IPS-20b (cell line): ENCODE measurements around the gene CGN.

ENCODE experiments used
- H3K27ac ChIP-seq: one replicate; pipeline ENCODE4 v1.5.1; 2013; ENCODE audit warnings: low read length
- H3K27me3 ChIP-seq: 2 replicates; pipeline ENCODE4 v1.6.1; 2013; ENCODE audit warnings: mild to moderate bottlenecking, low read length, inconsistent platforms; ENCODE audit not compliant: insufficient read depth
- H3K36me3 ChIP-seq: 2 replicates; pipeline ENCODE4 v1.6.1; 2013; ENCODE audit warnings: low read depth, mild to moderate bottlenecking, inconsistent platforms, low read length, moderate library complexity; ENCODE audit not compliant: insufficient read depth
- H3K4me1 ChIP-seq: 2 replicates; pipeline ENCODE4 v1.6.1; 2013; ENCODE audit warnings: mild to moderate bottlenecking, control low read depth, inconsistent platforms, low read length, moderate library complexity; ENCODE audit not compliant: insufficient read depth
- H3K4me3 ChIP-seq: 2 replicates; pipeline ENCODE4 v1.5.1; 2013; ENCODE audit warnings: mild to moderate bottlenecking, low read length, inconsistent platforms
- H3K9ac ChIP-seq: 2 replicates; pipeline ENCODE4 v1.6.1; 2013; ENCODE audit warnings: low read depth, mild to moderate bottlenecking, inconsistent platforms, low read length, moderate library complexity
- H3K9me3 ChIP-seq: 2 replicates; pipeline ENCODE4 v1.6.1; 2013; ENCODE audit warnings: mild to moderate bottlenecking, low read depth, low read length, inconsistent platforms; ENCODE audit not compliant: insufficient read depth

Gene CGN

DNA sequence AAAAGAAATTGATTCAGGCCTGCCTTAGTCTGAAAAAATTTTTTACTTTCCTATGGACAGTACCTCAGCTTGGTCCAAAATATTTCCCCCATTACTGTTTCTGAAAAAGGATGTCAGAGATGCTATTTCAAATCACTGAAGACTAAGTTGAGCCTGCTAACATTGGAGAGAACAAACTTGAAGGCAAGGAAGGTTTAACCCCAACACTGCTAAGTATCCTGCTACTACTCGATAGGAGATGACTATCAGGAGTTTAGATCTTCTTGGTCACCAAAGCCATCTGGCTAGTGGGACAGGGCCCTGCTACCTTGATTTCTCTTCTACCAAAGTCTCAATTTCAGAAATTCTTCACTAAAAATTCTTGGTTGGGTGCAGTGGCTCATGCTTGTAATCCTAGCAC, 29.2 kb upstream of the CGN start:
- H3K4me3 ChIP-seq: no peak overlapping the region
- H3K27ac ChIP-seq: no peak overlapping the region
- H3K9ac ChIP-seq: no peak overlapping the region
- H3K36me3 ChIP-seq: no peaks in the 10 kb centered on the region
- H3K9me3 ChIP-seq: no peaks in the 10 kb centered on the region
- H3K27me3 ChIP-seq: no peaks in the 10 kb centered on the region
- H3K4me1 ChIP-seq: no peaks in the 10 kb centered on the region

DNA sequence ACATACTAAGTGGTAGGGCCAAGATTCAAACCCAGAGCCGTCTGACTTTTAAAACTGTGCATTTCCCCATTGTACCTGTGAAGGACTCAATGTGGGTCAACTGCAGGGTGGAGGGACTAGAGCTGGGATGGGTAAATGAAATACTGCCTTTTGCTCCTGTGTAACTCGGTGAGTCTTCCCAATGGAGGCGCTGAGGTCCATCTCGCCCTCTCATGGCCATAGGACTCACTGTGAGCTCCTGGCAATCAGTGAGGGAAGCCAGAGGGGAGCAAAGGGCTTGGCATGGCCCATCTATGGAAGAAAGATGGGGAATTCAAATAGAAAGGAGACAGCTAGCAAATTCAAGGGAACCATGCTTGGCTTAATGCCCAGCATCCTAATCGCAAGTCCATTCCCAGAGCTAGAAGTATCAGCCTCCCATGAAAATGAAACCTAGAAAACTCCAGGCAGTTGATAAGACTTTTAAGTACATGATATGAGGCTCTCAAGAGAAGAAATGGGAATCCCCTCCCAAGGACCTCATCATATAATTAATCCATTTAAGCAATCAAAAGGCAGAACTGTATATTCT, 25.4 kb upstream of the CGN start:
- H3K4me1 ChIP-seq: no peaks in the 10 kb centered on the region
- no peak overlapping the region for H3K4me3 ChIP-seq
- no peak overlapping the region for H3K9ac ChIP-seq
- H3K27ac ChIP-seq: no peak overlapping the region
- H3K9me3 ChIP-seq: no peaks in the 10 kb centered on the region
- H3K27me3 ChIP-seq: no peaks in the 10 kb centered on the region
- H3K36me3 ChIP-seq: no peaks in the 10 kb centered on the region

DNA sequence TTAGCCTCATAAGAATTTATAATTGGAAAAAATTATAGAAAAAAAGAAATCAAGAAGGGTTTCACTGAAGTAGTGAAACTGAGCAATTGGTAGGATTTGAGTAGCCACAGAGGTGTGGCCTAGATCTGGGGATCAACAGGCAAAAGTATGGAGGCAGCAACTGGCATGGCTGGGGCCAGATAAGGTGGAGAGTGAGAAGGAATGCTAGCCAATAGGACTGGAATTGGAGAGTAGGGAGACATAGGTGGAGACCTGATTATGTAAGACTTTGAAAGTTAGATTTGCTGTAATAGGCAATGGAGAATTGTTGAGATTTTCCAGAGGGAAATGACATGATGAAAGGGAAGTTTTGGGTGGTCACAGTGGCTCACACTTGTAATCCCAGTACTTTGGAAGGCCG, 24.6 kb upstream of the CGN start:
- Histone ChIP-seq H3K9me3 (no peaks in the 10 kb centered on the region), H3K4me3 (no peak overlapping the region), H3K27me3 (no peaks in the 10 kb centered on the region), H3K9ac (no peak overlapping the region), H3K36me3 (no peaks in the 10 kb centered on the region), H3K27ac (no peak overlapping the region), H3K4me1 (no peaks in the 10 kb centered on the region)

DNA sequence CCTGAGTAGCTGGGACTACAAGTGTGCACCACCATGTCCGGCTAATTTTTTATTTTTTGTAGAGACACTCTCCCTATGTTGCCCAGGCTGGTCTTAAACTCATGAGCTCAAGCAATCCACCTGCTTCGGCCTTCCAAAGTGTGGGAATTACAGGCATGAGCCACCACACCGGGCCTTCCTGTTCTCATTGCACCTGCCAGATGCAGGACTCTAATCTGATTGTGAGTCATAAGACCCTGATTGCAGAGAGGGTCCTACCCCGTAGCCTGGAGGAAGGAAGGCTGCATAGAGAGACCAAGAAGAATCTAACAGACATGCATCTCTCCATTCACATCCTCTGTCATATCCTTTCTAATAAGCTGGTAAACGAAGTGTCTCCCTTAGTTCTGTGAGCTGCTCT, 19.5 kb upstream of the CGN start:
- Histone ChIP-seq H3K36me3 (no peaks in the 10 kb centered on the region), H3K4me1 (no peaks in the 10 kb centered on the region), H3K9ac (no peak overlapping the region), H3K27me3 (no peaks in the 10 kb centered on the region), H3K27ac (no peak overlapping the region), H3K4me3 (no peak overlapping the region), H3K9me3 (no peaks in the 10 kb centered on the region)

- no peaks in the 10 kb centered on the region for H3K27me3 ChIP-seq
- H3K9ac ChIP-seq: no peak overlapping the region
- H3K4me1 ChIP-seq: no peaks in the 10 kb centered on the region
- no peaks in the 10 kb centered on the region for H3K9me3 ChIP-seq
- no peak overlapping the region for H3K27ac ChIP-seq
- H3K4me3 ChIP-seq: no peak overlapping the region
- H3K36me3 ChIP-seq: no peaks in the 10 kb centered on the region
These were observed 19.1 kb upstream of the CGN start for GRCh38 chr1:151492120-151492519.

- Histone ChIP-seq H3K27ac (no peak overlapping the region), H3K4me1 (no peaks in the 10 kb centered on the region), H3K4me3 (no peak overlapping the region), H3K9ac (no peak overlapping the region), H3K9me3 (no peaks in the 10 kb centered on the region), H3K27me3 (no peaks in the 10 kb centered on the region), H3K36me3 (no peaks in the 10 kb centered on the region)
These were observed 18.1 kb upstream of the CGN start for GRCh38 chr1:151493042-151493441.

DNA sequence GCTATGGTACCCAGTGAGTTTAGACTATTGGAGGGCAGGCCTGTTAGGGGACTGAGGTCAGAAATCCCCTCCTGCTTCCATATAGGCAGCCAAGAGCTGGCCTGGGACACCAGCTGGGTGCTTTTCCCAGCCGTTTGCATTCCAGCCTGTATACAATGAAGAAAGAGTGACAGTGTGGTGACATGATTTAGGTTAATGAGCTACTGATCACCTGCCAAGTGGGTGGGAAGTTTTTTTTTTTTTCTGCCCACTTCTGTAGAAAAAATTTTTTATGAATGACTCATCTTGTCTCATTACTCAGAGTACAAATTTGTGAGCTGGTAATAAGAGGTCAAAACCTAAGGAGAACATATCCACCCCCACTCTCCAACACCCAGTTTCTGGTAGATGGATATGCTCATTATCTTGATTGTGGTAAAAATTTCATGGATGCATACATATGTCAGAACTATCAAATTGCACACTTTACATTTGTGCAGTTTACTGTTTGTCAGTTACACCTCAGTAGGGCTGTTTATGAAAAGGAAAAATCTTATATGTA, 16.4 kb upstream of the CGN start:
- H3K27ac ChIP-seq: no peak overlapping the region
- no peaks in the 10 kb centered on the region for H3K36me3 ChIP-seq
- H3K4me3 ChIP-seq: no peak overlapping the region
- no peaks in the 10 kb centered on the region; the same call in 1 of the 2 replicates for H3K27me3 ChIP-seq
- no peaks in the 10 kb centered on the region for H3K4me1 ChIP-seq
- no peaks in the 10 kb centered on the region for H3K9me3 ChIP-seq
- no peak overlapping the region for H3K9ac ChIP-seq

DNA sequence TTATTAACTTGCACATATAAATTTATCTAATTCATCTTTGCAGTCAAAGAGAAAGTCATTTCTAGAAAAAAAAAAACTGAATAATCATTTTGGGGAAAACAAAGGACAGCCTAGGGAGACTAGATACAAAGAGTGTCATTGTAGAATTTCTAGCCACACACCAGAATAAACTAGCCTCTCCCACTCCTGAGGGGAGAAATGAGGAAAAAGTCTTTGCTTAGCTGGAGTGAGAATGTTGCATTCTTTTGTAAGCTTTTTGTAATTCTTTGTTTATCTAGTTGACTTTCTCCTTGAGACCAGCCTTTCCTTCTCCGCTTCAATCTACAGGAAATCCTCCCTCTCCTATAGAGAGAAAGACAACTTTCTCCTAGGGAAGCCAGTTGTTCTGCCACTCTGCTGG, 15.9 kb upstream of the CGN start:
- no peak overlapping the region for H3K9ac ChIP-seq
- H3K9me3 ChIP-seq: no peaks in the 10 kb centered on the region
- H3K4me3 ChIP-seq: no peak overlapping the region
- no peaks in the 10 kb centered on the region for H3K4me1 ChIP-seq
- H3K36me3 ChIP-seq: no peaks in the 10 kb centered on the region
- no peaks in the 10 kb centered on the region; the same call in 1 of the 2 replicates for H3K27me3 ChIP-seq
- no peak overlapping the region for H3K27ac ChIP-seq

- no peaks in the 10 kb centered on the region for H3K36me3 ChIP-seq
- H3K27me3 ChIP-seq: no peaks in the 10 kb centered on the region; the same call in 1 of the 2 replicates
- no peak overlapping the region for H3K4me3 ChIP-seq
- no peak overlapping the region for H3K9ac ChIP-seq
- H3K4me1 ChIP-seq: no peaks in the 10 kb centered on the region
- H3K27ac ChIP-seq: no peak overlapping the region
- no peaks in the 10 kb centered on the region for H3K9me3 ChIP-seq
These were observed 11.8 kb upstream of the CGN start for GRCh38 chr1:151499365-151499764.

- Histone ChIP-seq H3K4me1 (no peaks in the 10 kb centered on the region), H3K9ac (no peak overlapping the region), H3K4me3 (no peak overlapping the region), H3K9me3 (no peaks in the 10 kb centered on the region), H3K36me3 (no peaks in the 10 kb centered on the region), H3K27me3 (no peaks in the 10 kb centered on the region; the same call in 1 of the 2 replicates), H3K27ac (no peak overlapping the region)
These were observed 11.3 kb upstream of the CGN start for GRCh38 chr1:151499930-151500329.

- H3K9ac ChIP-seq: no peak overlapping the region
These were observed 9.7 kb upstream of the CGN start for GRCh38 chr1:151501474-151501873.

DNA sequence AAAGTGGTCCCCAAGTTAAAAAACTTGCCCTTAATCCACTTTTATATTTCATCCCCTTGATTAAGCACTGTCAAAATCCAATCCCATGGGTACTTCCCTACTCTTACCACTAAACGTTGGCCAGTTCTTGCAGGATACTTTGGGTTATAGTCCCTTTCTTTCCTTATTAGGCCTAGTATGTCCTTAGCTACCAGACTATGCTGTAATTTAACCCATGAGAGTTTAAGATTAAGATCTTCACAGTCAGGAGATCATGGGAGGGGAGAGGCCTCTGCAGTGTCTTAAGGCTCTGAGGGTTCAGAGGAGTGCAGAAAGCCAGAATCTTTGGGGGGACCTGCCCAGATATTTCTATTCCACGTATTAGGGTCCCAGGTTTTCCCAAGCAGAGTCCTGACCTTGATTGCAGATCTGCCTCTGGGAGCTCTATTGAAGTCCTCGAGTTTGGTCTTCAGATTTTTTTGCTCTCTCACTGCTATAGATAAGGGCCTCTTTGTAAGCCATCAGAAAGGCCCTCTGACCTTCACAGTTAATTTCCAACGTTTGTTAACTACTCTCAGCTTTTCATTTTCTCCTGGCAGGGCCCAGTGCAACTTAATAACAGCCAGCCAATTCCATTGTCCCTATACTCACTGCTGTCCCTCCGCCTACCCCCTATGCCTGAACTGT, 9.0 kb upstream of the CGN start:
- Histone ChIP-seq H3K27me3 (no peaks in the 10 kb centered on the region; the same call in 1 of the 2 replicates), H3K27ac (no peak overlapping the region), H3K9ac (no peak overlapping the region), H3K4me1 (no peaks in the 10 kb centered on the region), H3K36me3 (no peaks in the 10 kb centered on the region), H3K4me3 (no peak overlapping the region), H3K9me3 (no peaks in the 10 kb centered on the region)

More at GRCh38 chr1:151501474-151501873, 9.7 kb upstream of the CGN start:
- Histone ChIP-seq H3K4me1 (no peaks in the 10 kb centered on the region), H3K27me3 (no peaks in the 10 kb centered on the region; the same call in 1 of the 2 replicates), H3K27ac (no peak overlapping the region), H3K9me3 (no peaks in the 10 kb centered on the region), H3K36me3 (no peaks in the 10 kb centered on the region), H3K4me3 (no peak overlapping the region)
